Ecto neural progenitor cell (in vitro differentiated cells): ENCODE data around the gene SGCD.

Source experiments
- DNase-seq: peaks from one replicate; pipeline ENCODE4 v3.0.0-alpha.2; 2018; ENCODE audit warnings: low spot score

Gene SGCD

DNA sequence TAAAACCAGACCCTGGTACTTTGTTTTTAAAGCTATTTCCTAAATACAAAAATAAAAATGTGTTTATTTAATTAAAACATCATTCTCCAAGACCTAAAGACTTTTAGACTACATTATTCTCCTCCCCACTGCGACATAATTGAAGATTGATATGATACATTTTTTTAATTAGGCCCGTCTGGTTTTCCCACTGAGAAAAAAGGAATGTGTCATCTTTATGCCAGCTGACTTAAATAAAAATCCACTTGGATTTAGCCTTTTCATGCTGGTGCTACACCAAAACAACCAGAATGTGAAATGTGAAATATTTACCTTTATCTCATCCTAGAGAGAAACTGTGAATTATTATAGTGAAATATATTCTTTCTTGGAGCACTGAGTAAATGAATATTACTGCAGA lies 367.6 kb downstream of the SGCD start:
- DNase-seq: no peak

GRCh38 chr5:156695774-156696173 lies 368.8 kb downstream of the SGCD start:
- no peak for DNase-seq

- DNase-seq: no peak
Measured at GRCh38 chr5:156698323-156698722, 371.4 kb downstream of the SGCD start.

DNA sequence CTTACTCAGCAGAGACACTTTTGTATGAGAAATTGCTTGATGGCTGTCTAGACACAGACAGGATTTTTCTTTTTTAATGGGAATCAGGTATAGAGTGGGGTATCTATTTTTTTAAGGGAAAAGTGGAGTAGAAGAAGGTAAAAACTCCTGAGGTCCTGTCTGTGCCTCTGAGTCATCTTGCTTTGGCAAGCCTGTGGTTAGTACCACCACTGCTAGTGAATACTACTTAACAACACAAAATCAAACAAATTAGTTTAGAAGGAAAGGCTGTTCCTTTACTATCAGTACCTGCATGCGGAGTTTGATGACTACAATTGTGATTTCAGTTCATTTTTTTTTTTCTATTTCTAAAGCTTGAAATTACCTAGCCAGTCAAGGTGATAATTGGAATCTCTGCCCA lies 372.2 kb downstream of the SGCD start:
- no peak for DNase-seq

DNA sequence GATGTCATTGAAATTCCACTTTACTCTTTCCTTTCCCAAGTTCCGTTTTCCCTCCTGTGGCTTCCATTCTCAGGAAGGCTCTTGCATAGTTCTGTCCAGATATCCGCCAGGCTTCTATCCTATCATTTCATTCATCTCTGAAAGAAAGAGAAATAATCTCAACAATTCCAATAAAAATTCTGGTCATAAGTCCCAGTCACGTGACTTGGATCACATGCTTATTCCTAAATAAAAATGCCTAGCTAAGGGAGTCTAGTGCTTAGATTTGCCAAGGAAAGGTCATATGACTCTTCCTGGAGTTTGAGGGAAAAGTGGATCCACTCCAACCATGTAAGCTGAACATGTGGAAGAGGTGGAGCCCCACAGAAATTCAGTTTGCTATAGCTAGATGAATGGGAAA lies 377.2 kb downstream of the SGCD start:
- no peak for DNase-seq

- no peak for DNase-seq
Measured at GRCh38 chr5:156706631-156707030, 379.7 kb downstream of the SGCD start.

DNA sequence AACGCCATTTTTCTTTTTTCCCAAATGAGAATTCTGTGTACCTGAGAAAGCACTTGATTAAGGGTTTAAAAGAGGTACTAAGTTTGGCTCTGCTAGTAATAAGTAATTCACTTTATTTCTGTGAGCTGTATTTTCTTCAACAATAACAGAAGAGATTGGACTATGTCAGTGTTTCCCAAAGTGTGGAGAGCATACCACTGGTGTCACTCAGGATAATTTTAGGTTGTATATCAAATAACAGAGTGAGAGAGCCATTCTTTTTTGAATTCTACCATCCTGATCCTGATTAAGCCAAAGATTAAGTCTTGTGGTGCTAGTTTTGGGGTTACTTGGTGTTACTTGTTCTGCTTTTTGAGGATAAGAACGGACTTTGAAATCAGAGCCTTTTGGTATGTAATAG lies 380.8 kb downstream of the SGCD start:
- no peak for DNase-seq

DNA sequence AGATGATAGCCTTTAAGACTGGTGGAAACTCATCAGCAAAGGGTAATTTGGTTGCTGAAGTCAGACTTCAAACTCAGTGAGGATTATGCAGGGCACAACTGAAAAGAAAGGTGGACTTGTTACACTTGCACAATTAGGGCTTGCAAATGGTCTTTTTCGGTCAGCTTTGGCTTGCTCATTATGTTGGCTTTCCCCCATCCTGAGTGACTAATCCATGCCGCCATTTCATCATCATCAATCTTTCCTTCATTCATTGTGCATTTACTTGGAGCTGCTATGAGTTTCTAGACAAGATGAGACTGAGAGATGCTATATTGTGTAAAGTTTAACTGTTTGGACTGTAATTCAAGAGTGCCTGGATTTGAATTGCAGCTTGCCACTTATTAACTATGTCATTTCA lies 388.3 kb downstream of the SGCD start:
- DNase-seq: no peak

GRCh38 chr5:156716591-156717380 lies 389.8 kb downstream of the SGCD start:
- no peak for DNase-seq

DNA sequence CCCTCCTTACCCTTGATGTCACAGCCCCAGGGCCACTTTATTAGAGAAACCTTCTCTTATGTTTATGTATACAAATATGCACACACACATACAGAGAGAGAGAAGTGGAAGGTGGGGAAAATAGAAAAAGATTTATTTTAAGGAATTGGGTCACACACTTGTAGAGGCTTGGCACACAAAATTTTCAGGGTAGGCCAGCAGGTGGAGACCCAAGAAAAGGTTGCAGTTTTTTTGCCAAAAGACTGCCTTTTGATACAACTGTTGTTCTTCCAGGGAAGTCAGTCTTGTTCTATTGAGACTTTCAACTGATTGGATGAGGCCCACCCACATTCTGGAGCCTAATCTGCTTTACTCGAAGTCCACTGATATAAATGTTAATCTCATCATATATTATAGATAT lies 392.0 kb downstream of the SGCD start:
- DNase-seq: no peak

DNA sequence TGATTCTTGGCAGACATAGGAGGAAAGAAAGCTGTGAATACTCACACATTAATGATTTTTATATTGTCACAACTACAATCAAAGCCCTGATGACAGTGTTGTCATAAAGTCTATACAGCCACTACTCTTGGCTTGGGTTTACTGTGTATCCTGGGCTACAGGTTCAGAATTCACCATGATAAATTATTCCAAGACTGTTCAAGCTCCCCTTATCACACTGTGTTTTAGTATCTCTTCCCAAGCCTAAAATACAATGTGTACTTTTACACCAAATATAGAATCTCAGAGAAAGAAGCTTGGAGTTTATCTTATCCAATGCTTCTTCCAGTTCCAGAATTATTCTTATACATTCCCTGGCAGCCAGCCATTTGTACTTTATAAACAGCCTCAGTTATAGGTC lies 395.4 kb downstream of the SGCD start:
- no peak for DNase-seq

DNA sequence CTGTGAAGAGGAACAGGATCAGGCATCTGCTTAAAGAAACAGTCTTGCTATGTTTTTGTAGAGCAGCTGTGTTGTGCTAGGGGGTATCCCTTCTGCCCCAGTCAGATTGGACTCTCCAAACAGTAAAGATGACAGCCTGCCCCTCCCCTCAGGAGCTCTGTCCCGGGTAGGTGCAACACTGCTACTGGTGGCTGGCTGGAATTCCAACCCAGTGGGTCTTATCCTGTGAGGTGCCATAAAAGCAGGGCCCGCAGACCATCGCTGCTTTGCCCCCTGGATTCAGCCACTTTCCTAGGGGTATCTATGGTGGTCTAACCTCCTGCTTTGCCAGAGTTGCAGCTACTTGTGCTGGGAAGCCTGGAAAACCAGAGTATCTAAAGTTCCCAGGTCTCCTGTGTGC lies 408.5 kb downstream of the SGCD start:
- DNase-seq: no peak

GRCh38 chr5:156741516-156741915 lies 414.6 kb downstream of the SGCD start:
- DNase-seq: no peak

DNA sequence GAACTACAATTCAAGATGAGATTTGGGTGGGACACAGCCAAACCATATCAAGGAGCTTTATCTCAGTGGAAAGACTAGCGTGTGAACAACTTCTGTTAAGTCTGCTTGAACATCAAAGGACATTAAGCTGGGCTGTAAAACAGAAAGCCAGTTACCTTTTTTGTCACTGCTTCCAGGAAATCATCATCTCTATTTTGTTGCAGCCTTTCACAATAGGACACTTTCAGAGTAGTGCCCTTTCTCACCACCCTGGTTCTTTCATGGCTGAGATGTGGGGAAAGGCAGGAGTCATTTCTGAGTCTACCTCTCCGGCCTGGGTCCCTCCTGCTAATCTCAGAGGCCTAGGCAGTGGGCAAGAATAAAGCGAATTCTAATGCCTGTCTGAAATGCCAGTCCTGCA lies 426.9 kb downstream of the SGCD start:
- no peak for DNase-seq

DNA sequence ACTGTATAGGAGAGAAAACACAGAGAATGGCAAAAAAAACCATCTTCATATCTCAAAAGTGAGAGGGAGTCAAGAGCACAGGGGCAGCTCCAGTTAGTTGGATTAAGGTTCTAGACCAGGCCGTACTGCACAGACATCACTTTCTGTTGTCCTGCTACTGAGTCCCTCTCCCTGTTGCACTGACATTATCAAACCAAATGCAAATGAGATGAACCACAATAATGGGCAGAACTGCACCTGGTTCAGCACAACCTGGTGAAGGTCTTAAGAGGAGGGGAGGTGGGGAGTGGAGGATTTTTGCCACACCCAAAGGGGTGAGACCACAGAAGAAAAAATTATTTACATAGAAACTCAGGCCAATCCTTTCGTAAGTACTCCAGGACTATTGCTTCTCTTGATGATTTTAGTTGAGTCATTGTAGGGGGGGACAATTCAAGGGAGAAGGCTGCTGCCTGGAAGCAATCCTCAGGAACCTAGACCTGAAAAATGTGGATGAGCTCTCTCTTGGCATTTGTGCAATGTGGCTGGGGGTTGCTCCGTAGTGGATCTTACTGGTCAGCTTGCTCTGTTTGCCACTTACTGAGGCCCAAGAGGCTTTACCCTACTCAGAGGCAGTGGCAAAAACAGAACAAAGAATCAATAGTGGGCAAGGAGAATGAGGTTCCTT lies 428.6 kb downstream of the SGCD start:
- no peak for DNase-seq

DNA sequence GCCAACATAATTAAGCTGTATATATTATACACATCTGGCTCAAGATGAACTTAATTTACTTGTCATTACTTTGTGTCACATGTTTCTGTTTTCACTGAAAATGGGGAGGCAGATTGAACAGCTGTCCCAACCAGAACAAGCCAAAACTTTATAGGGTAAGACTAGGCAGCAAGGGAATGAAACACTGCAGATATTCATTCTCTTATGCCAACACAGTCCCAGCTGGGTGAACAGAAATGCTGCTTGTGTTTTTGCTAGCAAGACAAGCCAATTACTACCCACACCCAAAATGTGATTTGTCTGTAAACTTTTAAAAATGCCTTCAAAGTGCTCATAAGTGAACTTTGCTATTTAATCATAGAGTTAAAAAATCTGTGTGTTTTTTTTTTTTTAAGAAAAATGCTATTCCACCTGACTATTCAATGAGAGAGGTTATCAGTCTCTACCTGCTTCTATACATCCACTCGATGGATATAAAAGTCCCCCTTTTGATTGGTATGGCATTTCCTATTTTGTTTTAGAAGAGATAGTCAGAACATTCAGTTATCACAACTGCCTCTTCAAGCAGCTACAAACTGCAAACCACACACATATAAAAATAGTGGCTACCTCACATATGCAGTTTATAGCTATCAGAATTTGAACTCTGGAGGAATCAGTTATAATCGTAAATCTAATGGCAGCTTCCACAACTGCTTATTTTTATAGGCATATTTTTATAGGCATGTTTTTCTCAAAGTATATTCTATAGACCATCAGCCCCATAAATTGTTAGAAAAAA lies 431.2 kb downstream of the SGCD start:
- no peak for DNase-seq

- no peak for DNase-seq
Measured at GRCh38 chr5:156759156-156759555, 432.2 kb downstream of the SGCD start.

GRCh38 chr5:156762771-156763170 lies 435.8 kb downstream of the SGCD start:
- DNase-seq: no peak

GRCh38 chr5:156764176-156764971 lies 437.4 kb downstream of the SGCD start:
- DNase-seq: no peak

DNA sequence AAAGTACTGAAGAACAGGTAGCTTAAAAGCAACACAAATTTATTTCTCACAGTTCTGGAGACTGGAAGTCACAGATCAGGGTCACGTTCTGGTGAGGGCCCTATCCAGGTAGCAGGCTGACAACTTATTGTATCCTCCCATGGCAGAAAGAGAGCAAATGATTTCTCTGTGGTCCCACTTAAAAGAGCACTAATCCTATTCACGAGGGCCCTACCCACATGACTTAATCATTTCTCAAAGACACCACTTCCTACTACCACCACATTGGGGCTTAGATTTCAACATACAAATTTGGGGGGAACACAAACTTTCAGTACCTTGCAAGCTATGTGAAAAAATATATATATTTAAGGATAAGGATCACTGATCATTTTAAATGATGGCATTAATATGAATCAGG lies 447.3 kb downstream of the SGCD start:
- DNase-seq: no peak

DNA sequence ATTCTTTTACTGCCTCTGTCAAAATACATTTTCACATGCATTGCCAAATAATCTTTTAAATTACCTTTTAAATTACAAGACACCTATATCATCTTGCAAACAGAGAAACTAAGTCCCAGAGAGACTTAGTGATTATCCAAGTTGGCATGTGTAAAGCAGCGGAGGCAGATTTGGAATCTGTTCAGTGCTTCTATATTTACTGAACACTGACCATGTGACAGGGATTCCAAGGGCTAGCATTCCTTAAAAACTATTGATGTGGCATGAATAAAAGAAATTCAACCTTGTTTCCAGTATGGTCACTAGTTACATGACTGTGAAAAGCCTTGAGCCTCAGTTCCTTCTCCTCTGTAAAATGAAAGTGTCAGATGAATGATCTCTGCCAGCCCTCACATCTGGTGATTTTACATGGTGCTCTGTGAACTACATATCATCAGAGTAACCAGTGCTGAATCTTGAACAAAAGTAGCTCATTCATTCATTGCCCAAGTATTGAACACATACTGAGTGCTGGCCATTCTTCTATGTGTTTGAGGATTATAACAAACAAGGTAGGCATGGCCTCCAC lies 451.3 kb downstream of the SGCD start:
- no peak for DNase-seq

DNA sequence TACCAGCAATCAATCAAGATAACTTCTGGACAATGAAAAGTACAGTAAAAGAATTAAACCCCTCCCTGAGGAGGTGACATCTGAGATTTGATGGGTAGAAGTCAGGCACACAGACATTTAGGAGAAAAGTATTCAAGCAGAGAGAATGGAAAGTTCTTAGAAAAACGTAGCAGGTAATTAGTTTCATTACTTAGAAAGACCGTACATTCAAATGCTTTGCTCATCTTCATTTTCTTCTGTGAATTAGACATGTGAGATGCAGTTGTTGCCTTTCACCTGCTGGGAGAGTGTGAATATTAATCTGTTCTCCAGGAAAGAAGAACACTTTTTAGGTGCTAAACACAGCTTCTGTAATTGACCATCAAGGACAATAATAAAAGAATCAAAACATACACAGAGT lies 451.8 kb downstream of the SGCD start:
- DNase-seq: no peak
